Left renal cortex interstitium (tissue), 4 donors: ENCODE data around the gene POT1. TPM values are rescaled to one million over a fixed set of nuclear protein-coding genes. Genes with fewer than 3 reads are reported as not detected.
"Not testable (repeated sequence)": the region's sequence is repeated elsewhere in the genome, so short reads cannot be mapped to it uniquely, and the experiment has no call there.

Experiments
- DNase-seq, 4 donors: peaks; one replicate each; pipeline ENCODE4 v3.0.0-alpha.2; 2013; ENCODE audit warnings: low read depth in 4 of 4, low spot score in 2 of 4, missing footprints in 1 of 4
- polyA plus RNA-seq, 4 donors: library from polyadenylated mRNA; unstranded; fragments of 120-200 nt; gene quantifications; one replicate each; pipeline ENCODE4 v1.2.1, GENCODE V29; 2013; ENCODE audit not compliant: insufficient read length in 4 of 4

POT1 gene
- polyA plus RNA-seq: 10 to 100 TPM; 37.5 to 54.1 (median 40.7) TPM

- DNase-seq: peak; percentile 91 to 97 (median 96)
Observed at GRCh38 chr7:124929467-124930172, at the start of gene POT1. TSS of gene POT1 (minus strand) at chr7:124929825. CDS start at chr7:124897173, 32,652 bp downstream.

GRCh38 chr7:124975131-124975530 lies 45.5 kb upstream of the POT1 start:
- not testable (repeated sequence) for DNase-seq

GRCh38 chr7:124965553-124965952 lies 35.9 kb upstream of the POT1 start:
- DNase-seq: no peak

GRCh38 chr7:124959676-124960075 lies 30.1 kb upstream of the POT1 start:
- no peak for DNase-seq

GRCh38 chr7:124957952-124958351 lies 28.3 kb upstream of the POT1 start:
- not testable (repeated sequence) for DNase-seq

GRCh38 chr7:124956160-124956559 lies 26.5 kb upstream of the POT1 start:
- DNase-seq: no peak

GRCh38 chr7:124954790-124955189 lies 25.2 kb upstream of the POT1 start:
- DNase-seq: no peak

- no peak for DNase-seq
Observed at GRCh38 chr7:124945680-124946079, 16.1 kb upstream of the POT1 start.

GRCh38 chr7:124943472-124943871 lies 13.8 kb upstream of the POT1 start:
- DNase-seq: no peak

- no peak for DNase-seq
Observed at GRCh38 chr7:124942399-124942798, 12.8 kb upstream of the POT1 start.

- DNase-seq: no peak
Observed at GRCh38 chr7:124940306-124940705, 10.7 kb upstream of the POT1 start.

GRCh38 chr7:124938128-124938527 lies 8.5 kb upstream of the POT1 start:
- DNase-seq: no peak

GRCh38 chr7:124937076-124937475 lies 7.5 kb upstream of the POT1 start:
- no peak for DNase-seq

- no peak for DNase-seq
Observed at GRCh38 chr7:124934841-124935240, 5.2 kb upstream of the POT1 start.

GRCh38 chr7:124930655-124931597 lies 1.3 kb upstream of the POT1 start:
- no peak for DNase-seq

GRCh38 chr7:124930173-124930623 lies 573 bp upstream of the POT1 start:
- no peak for DNase-seq

- no peak for DNase-seq
Observed at GRCh38 chr7:124924906-124925305, 4.7 kb downstream of the POT1 start.

GRCh38 chr7:124922200-124922599 lies 7.4 kb downstream of the POT1 start:
- no peak for DNase-seq

- no peak for DNase-seq
Observed at GRCh38 chr7:124919841-124920240, 9.8 kb downstream of the POT1 start.

GRCh38 chr7:124918662-124919061 lies 11.0 kb downstream of the POT1 start:
- DNase-seq: no peak

GRCh38 chr7:124915242-124915641 lies 14.4 kb downstream of the POT1 start:
- no peak for DNase-seq
